Mesenchymal stem cell (in vitro differentiated cells and primary cell): ENCODE data around the gene INPP5E.

Experiments
- DNase-seq: peaks from one replicate; pipeline ENCODE4 v3.0.0-alpha.2; 2013
- H2AFZ ChIP-seq: one replicate; pipeline ENCODE4 v1.6.1; 2013; ENCODE audit warnings: low read depth, mild to moderate bottlenecking, control low read depth, inconsistent platforms, low read length, moderate library complexity
- H2AK5ac ChIP-seq: 2 replicates; pipeline ENCODE4 v1.6.1; 2013; ENCODE audit warnings: low read length, moderate library complexity, mild to moderate bottlenecking, inconsistent platforms; ENCODE audit not compliant: severe bottlenecking
- H2BK120ac ChIP-seq: one replicate; pipeline ENCODE4 v1.6.1; 2013; ENCODE audit warnings: low read depth, mild to moderate bottlenecking, inconsistent platforms, low read length, moderate library complexity
- H2BK12ac ChIP-seq, 2 experiments: one replicate each; pipeline ENCODE4 v1.6.1; 2013; ENCODE audit warnings: inconsistent platforms in 2 of 2, low read length in 2 of 2, mild to moderate bottlenecking in 2 of 2, moderate library complexity in 2 of 2, control low read depth in 1 of 2
- H2BK15ac ChIP-seq: one replicate; pipeline ENCODE4 v1.6.1; 2013; ENCODE audit warnings: mild to moderate bottlenecking, low read depth, inconsistent platforms; ENCODE audit not compliant: poor library complexity, severe bottlenecking
- H2BK5ac ChIP-seq: 2 replicates; pipeline ENCODE4 v1.6.1; 2013; ENCODE audit warnings: low read depth, mild to moderate bottlenecking, low read length, control low read depth, inconsistent platforms; ENCODE audit not compliant: poor library complexity, severe bottlenecking
- H3K14ac ChIP-seq, 2 experiments: one replicate each; pipeline ENCODE4 v1.6.1; 2013; ENCODE audit warnings: inconsistent platforms in 2 of 2, low read length in 2 of 2, control low read depth in 1 of 2, mild to moderate bottlenecking in 1 of 2, moderate library complexity in 1 of 2
- H3K18ac ChIP-seq, 2 experiments: one replicate each; pipeline ENCODE4 v1.6.1; 2013; ENCODE audit warnings: inconsistent platforms in 2 of 2, low read length in 2 of 2, control low read depth in 1 of 2, low read depth in 1 of 2, mild to moderate bottlenecking in 1 of 2
- H3K23ac ChIP-seq, 2 experiments: one replicate each; pipeline ENCODE4 v1.6.1; 2013; ENCODE audit warnings: inconsistent platforms in 2 of 2, low read length in 2 of 2, mild to moderate bottlenecking in 2 of 2, moderate library complexity in 2 of 2, control low read depth in 1 of 2
- H3K27ac ChIP-seq: 2 replicates; pipeline ENCODE4 v1.5.1; 2013; ENCODE audit warnings: mild to moderate bottlenecking, moderate library complexity, low read length, control low read depth, inconsistent platforms; ENCODE audit not compliant: poor library complexity, severe bottlenecking
- H3K27me3 ChIP-seq, 2 experiments: 2 replicates each; pipeline versions ENCODE4 v1.6.1 to v1.7.0; 2013; ENCODE audit warnings: low read length in 2 of 2, mild to moderate bottlenecking in 2 of 2, moderate library complexity in 2 of 2, control low read depth in 1 of 2, inconsistent platforms in 1 of 2; ENCODE audit not compliant: control insufficient read depth in 1 of 2, insufficient read depth in 1 of 2
- H3K36me3 ChIP-seq, 2 experiments: 2 replicates each; pipeline versions ENCODE4 v1.6.1 to v1.7.0; 2013; ENCODE audit warnings: low read length in 2 of 2, control low read depth in 1 of 2, inconsistent platforms in 1 of 2, low read depth in 1 of 2, mild to moderate bottlenecking in 1 of 2; ENCODE audit not compliant: insufficient read depth in 2 of 2, control insufficient read depth in 1 of 2
- H3K4ac ChIP-seq, 2 experiments: one replicate each; pipeline ENCODE4 v1.6.1; 2013; ENCODE audit warnings: inconsistent platforms in 2 of 2, low read length in 2 of 2, mild to moderate bottlenecking in 2 of 2, moderate library complexity in 2 of 2, control low read depth in 1 of 2, low read depth in 1 of 2
- H3K4me1 ChIP-seq: 2 replicates; pipeline ENCODE4 v1.6.1; 2013; ENCODE audit warnings: low read depth, low read length, control low read depth; ENCODE audit not compliant: control insufficient read depth, insufficient read depth
- H3K4me2 ChIP-seq: 2 replicates; pipeline ENCODE4 v1.6.1; 2013; ENCODE audit warnings: low read length, mild to moderate bottlenecking, inconsistent platforms; ENCODE audit not compliant: poor library complexity, severe bottlenecking
- H3K4me3 ChIP-seq, 2 experiments: 2 replicates each; pipeline versions ENCODE4 v1.5.1 to v1.7.0; 2013; ENCODE audit warnings: low read length in 2 of 2, mild to moderate bottlenecking in 2 of 2, control low read depth in 1 of 2, low read depth in 1 of 2; ENCODE audit not compliant: insufficient read depth in 1 of 2
- H3K79me1 ChIP-seq: replicated peaks from 2 replicates; pipeline ENCODE4 v1.6.1; 2013; ENCODE audit warnings: mild to moderate bottlenecking, control low read depth, low read length, inconsistent platforms; ENCODE audit not compliant: poor library complexity, severe bottlenecking
- H3K9ac ChIP-seq: 2 replicates; pipeline ENCODE4 v1.7.0; 2013; ENCODE audit warnings: mild to moderate bottlenecking, low read length, moderate library complexity
- H3K9me3 ChIP-seq: 2 replicates; pipeline ENCODE4 v1.7.0; 2013; ENCODE audit warnings: mild to moderate bottlenecking, low read length; ENCODE audit not compliant: control insufficient read depth
- H4K8ac ChIP-seq: one replicate; pipeline ENCODE4 v1.6.1; 2013; ENCODE audit warnings: inconsistent platforms, mild to moderate bottlenecking, low read length, moderate library complexity
- H4K91ac ChIP-seq: one replicate; pipeline ENCODE4 v1.6.1; 2013; ENCODE audit warnings: mild to moderate bottlenecking, low read length, inconsistent platforms
- WGBS: methylation state at CpG from one replicate; pipeline ENCODE4 v1.1.7; 2013; ENCODE audit warnings: mixed read lengths; 5-methylcytosine and 5-hydroxymethylcytosine counted together

Gene INPP5E

DNA sequence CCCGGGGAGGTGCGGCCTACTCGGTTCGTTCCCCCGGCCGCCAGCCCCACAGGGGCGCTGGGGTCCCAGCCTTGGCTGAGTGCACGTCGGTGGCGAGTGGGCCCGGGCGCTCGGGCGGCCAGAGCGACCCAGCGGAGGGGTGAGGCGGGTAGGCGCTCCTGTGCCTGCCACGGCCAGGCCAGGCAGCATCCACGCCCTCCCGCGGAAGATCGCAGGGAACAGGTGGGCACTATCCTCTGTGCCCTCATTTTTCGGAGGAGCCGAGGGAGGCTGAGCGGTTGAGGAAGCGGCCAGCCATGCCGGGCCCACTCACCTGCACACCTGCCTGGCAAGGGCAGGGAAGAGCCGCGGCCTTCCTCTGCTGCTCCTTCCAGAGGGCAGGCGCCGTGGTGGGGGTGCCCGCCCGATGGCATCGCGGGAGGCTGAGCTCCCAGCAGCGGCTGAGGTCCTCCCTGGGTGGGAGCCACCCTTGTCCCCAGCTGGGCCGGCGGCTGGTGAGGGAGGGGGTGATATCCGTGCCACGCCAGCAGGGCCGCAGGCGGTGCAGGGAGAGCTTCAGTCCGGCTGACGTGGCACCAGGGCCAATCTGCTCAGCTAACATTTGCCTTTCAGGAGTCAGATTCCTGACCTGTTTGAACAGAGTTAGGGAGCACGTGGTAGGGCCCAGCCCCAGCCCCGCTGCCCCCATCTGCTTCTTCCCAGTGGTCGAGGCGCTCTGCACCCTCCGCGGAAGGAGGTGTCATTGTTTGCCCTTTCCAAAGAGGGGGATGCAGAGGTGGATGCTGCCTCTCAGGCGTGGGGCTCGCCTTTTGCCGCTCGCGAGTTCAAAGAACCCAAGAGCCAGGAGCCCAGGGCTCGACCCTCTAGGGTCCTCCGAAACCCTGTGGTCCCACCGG is 44.8 kb upstream of the INPP5E start:
- peak overlapping the region in 1 of 2 experiments; percentile 74 for H3K23ac ChIP-seq
- peak overlapping the region in 1 of 2 experiments; percentile 49 for H3K14ac ChIP-seq
- H4K8ac ChIP-seq, result peak overlapping the region; percentile 79
- peak overlapping the region; percentile 77 for H4K91ac ChIP-seq
- H3K27me3 ChIP-seq, result peaks cover 11 to 30% of the 10 kb centered on the region in 2 experiments
- no peak overlapping the region for H3K27ac ChIP-seq
- peak overlapping the region; percentile 98 for H3K4me2 ChIP-seq
- no peak overlapping the region for H2BK5ac ChIP-seq
- no peak for DNase-seq
- WGBS, result 62% methylated on average over 59 of the region's 59 CpGs
- peak overlapping the region in 1 of 2 experiments; percentile 55 for H3K4ac ChIP-seq
- H3K9ac ChIP-seq, result peak overlapping the region; percentile 89
- H3K4me1 ChIP-seq, result peaks cover 22% of the 10 kb centered on the region
- H2BK15ac ChIP-seq, result peak overlapping the region; percentile 62
- H3K9me3 ChIP-seq, result no peaks in the 10 kb centered on the region
- peak overlapping the region; percentile 69 to 82 for H3K4me3 ChIP-seq
- H3K36me3 ChIP-seq, result peaks cover 5 to 8% of the 10 kb centered on the region in 2 experiments
- peak overlapping the region; percentile 4 to 33 for H2BK12ac ChIP-seq
- peak overlapping the region; percentile 58 for H2AFZ ChIP-seq
- H3K18ac ChIP-seq, result peak overlapping the region; percentile 58 to 88
- no peak overlapping the region for H2AK5ac ChIP-seq
- H3K79me1 ChIP-seq, result peaks cover 10% of the 10 kb centered on the region
- no peak overlapping the region for H2BK120ac ChIP-seq

DNA sequence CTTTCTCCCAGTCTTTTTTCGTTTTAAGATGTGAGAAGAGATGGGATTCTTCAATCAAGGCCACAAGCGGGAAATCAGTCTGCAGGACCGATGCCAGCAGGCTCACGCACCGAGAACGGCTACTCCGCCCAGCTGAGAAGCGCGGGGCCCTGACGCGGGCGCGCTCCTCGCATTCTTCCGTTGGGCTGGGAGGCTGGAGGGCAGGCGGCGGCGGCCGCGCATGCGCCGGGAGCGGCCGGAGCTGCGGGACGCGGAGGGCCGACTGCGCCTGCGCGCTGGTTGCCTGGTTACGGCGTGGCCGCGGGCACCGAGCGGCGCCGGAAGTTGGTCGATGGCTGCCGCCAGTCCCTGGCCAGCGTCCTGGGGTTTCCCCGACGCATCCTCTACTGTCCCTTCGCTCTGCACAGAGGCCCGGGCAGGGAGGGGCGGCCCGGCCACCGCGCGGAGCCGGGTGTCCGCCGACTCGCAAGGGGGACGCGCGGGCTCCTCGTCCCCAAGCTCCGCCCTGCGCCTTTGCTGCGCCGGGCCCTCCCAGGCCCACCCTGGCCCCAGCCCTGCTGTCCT is 44.0 kb upstream of the INPP5E start:
- Histone ChIP-seq H3K36me3 (peaks cover 5 to 8% of the 10 kb centered on the region in 2 experiments), H2BK12ac (peak overlapping the region; percentile 49 to 59), H4K8ac (peak overlapping the region; percentile 79), H2AK5ac (no peak overlapping the region), H3K4me1 (peaks cover 24% of the 10 kb centered on the region), H3K4me3 (peak overlapping the region; percentile 69 to 82), H3K79me1 (peaks cover 10% of the 10 kb centered on the region), H4K91ac (peak overlapping the region; percentile 85), H3K9ac (peak overlapping the region; percentile 89), H3K9me3 (no peaks in the 10 kb centered on the region), H3K14ac (peak overlapping the region in 1 of 2 experiments; percentile 88), H3K27ac (peak overlapping the region; percentile 99), H3K27me3 (peaks cover 11 to 24% of the 10 kb centered on the region in 2 experiments), H3K4ac (peak overlapping the region; percentile 96 to 97), H2AFZ (peak overlapping the region; percentile 72), H3K23ac (peak overlapping the region in 1 of 2 experiments; percentile 2), H2BK15ac (peak overlapping the region; percentile 62), H2BK5ac (peak overlapping the region; percentile 92), H3K4me2 (peak overlapping the region; percentile 98), H3K18ac (peak overlapping the region; percentile 60 to 98), H2BK120ac (no peak overlapping the region)
- DNase-seq, result peak; percentile 86
- WGBS, result under 1% methylated on average over 39 of the region's 63 CpGs

- Histone ChIP-seq H2AFZ (peak within 1 kb of the TSS; percentile 74), H3K27ac (peak within 1 kb of the TSS; percentile 99), H3K14ac (peak within 1 kb of the TSS; percentile 78 to 97), H3K23ac (peak within 1 kb of the TSS; percentile 97), H3K18ac (peak within 1 kb of the TSS; percentile 97 to 98), H3K9me3 (no peaks in the 10 kb centered on the region), H3K79me1 (peaks cover 10% of the 10 kb centered on the region), H2AK5ac (no peak within 1 kb of the TSS), H3K9ac (peak within 1 kb of the TSS; percentile 97), H3K4me1 (peaks cover 24% of the 10 kb centered on the region), H4K91ac (peak within 1 kb of the TSS; percentile 95), H2BK5ac (peak within 1 kb of the TSS; percentile 92), H3K36me3 (peaks cover 11 to 13% of the 10 kb centered on the region in 2 experiments), H3K4ac (peak within 1 kb of the TSS; percentile 96 to 97), H2BK15ac (peak within 1 kb of the TSS; percentile 80), H3K4me2 (peak within 1 kb of the TSS; percentile 98), H3K4me3 (peak within 1 kb of the TSS; percentile 94 to 97), H4K8ac (peak within 1 kb of the TSS; percentile 92), H3K27me3 (peaks cover 11 to 18% of the 10 kb centered on the region in 2 experiments), H2BK120ac (peak within 1 kb of the TSS; percentile 94), H2BK12ac (peak within 1 kb of the TSS; percentile 59 to 61)
- whole genome bisulfite sequencing, result 1% methylated on average over 70 of the region's 109 CpGs
- peak; percentile 97 for DNase-seq
These were observed 43.3 kb upstream of the INPP5E start, which contains the start of gene SEC16A for GRCh38 chr9:136482793-136483588. Gene SEC16A (minus strand): TSS chr9:136483040. CDS start chr9:136477615, 5,425 bp downstream.
